OCI-LY7 (cell line): ENCODE measurements around the gene CYB5R3. TPM values are rescaled to one million over a fixed set of nuclear protein-coding genes. Genes with fewer than 3 reads are reported as not detected.

Source experiments
- BruUV-seq: library from RNA; stranded (reverse); fragments of 400-500 nt; replicated peaks from 2 replicates; lab custom pipeline; 2021; lab: Mats Ljungman, UMichigan
- CTCF ChIA-PET: fragments of 300-600 bp; sonication (Branson Sonifier 250); formaldehyde crosslinking; loops from one replicate; lab custom pipeline; 2022; ENCODE audit warnings: antibody characterized with exemption; ENCODE audit not compliant: unreplicated experiment; lab: Charles Lee
- POLR2A ChIA-PET: fragments of 300-600 bp; sonication (Branson Sonifier 250); formaldehyde crosslinking; loops from one replicate; lab custom pipeline; 2022; ENCODE audit warnings: antibody characterized with exemption; lab: Charles Lee
- DNase-seq: peaks from one replicate; pipeline ENCODE4 v3.0.0-alpha.2; 2015; ENCODE audit warnings: low spot score
- H2AFZ ChIP-seq: fragments of 200-600 bp; sonication (generic), shearing (Covaris generic); 2 replicates; pipeline ENCODE4 v1.6.1; 2014; ENCODE audit warnings: mild to moderate bottlenecking, antibody characterized with exemption, low read length, moderate library complexity
- H3K27ac ChIP-seq: fragments of 200-600 bp; sonication (generic); 2 replicates; pipeline ENCODE4 v1.5.1; 2014; ENCODE audit warnings: mixed run types, low read depth, mild to moderate bottlenecking, moderate library complexity, low read length, inconsistent platforms; ENCODE audit not compliant: poor library complexity, severe bottlenecking
- H3K36me3 ChIP-seq: fragments of 200-600 bp; sonication (generic); 2 replicates; pipeline ENCODE4 v1.6.1; 2014; ENCODE audit warnings: mild to moderate bottlenecking, antibody characterized with exemption, low read length, moderate library complexity, mixed read lengths; ENCODE audit not compliant: insufficient read depth
- H3K4me1 ChIP-seq: fragments of 200-600 bp; sonication (generic); 2 replicates; pipeline ENCODE4 v1.5.1; 2014; ENCODE audit warnings: mild to moderate bottlenecking, low read length; ENCODE audit not compliant: insufficient read depth, poor library complexity, severe bottlenecking
- H3K4me2 ChIP-seq: fragments of 200-600 bp; sonication (generic); 2 replicates; pipeline ENCODE4 v1.6.1; 2014; ENCODE audit warnings: mild to moderate bottlenecking, low read length
- H3K4me3 ChIP-seq: fragments of 200-600 bp; sonication (generic); 2 replicates; pipeline ENCODE4 v1.5.1; 2014; ENCODE audit warnings: mild to moderate bottlenecking, low read depth, low read length; ENCODE audit not compliant: poor library complexity, severe bottlenecking
- H3K79me2 ChIP-seq: fragments of 200-600 bp; sonication (generic); 2 replicates; pipeline ENCODE4 v1.6.1; 2016; ENCODE audit warnings: low read depth, mild to moderate bottlenecking, low read length, moderate library complexity, mixed read lengths; ENCODE audit not compliant: insufficient read depth
- H3K9me2 ChIP-seq: fragments of 200-600 bp; sonication (generic); 2 replicates; pipeline ENCODE4 v1.6.1; 2016; ENCODE audit warnings: mild to moderate bottlenecking, low read length, mixed read lengths; ENCODE audit not compliant: insufficient read depth
- H3K9me3 ChIP-seq: fragments of 200-600 bp; sonication (generic); 2 replicates; pipeline ENCODE4 v1.6.1; 2014; ENCODE audit warnings: mild to moderate bottlenecking, mixed run types, low read length, mixed read lengths
- H4K20me1 ChIP-seq: fragments of 200-600 bp; sonication (generic); 2 replicates; pipeline ENCODE4 v1.6.1; 2014; ENCODE audit warnings: mild to moderate bottlenecking, antibody characterized with exemption, low read length, moderate library complexity, mixed read lengths; ENCODE audit not compliant: insufficient read depth
- CTCF ChIP-seq: fragments of 200-600 bp; sonication (generic); conservative IDR thresholded peaks from 2 replicates; pipeline ENCODE4 v1.5.1; 2014; ENCODE audit warnings: mild to moderate bottlenecking, antibody characterized with exemption, low read length, moderate library complexity, mixed read lengths
- EZH2phosphoT487 ChIP-seq: fragments of 200-600 bp; sonication (generic); IDR thresholded peaks from 2 replicates; pipeline ENCODE4 v1.6.1; 2018; ENCODE audit warnings: low read depth, borderline replicate concordance, mild to moderate bottlenecking, mixed run types, antibody characterized with exemption, low read length, moderate library complexity, mixed read lengths
- intact Hi-C: fragments of 100-400 bp; cut with micrococcal nuclease; formaldehyde crosslinking; loops from one replicate; pipeline ENCODE4 v1.10.0; 2022; ENCODE audit not compliant: unreplicated experiment
- total RNA-seq, 2 experiments: library from RNA; depleted of rRNA in 1 of 2; stranded (reverse); fragments of >200 nt in 1 of 2; shearing (Covaris generic) in 1 of 2; gene quantifications; 2 replicates each; pipeline ENCODE4 v1.2.3, GENCODE V29; 2014 to 2022

Gene CYB5R3
- total RNA-seq, 2 experiments from 2014 or later = 38.0 to 68.9 TPM

GRCh38 chr22:42643634-42644421 is 5.4 kb downstream of the CYB5R3 start:
- peaks cover 28% of the 10 kb centered on the region for H3K4me1 ChIP-seq

GRCh38 chr22:42642806-42643633 is 6.2 kb downstream of the CYB5R3 start:
- intact Hi-C loops = no loop called here
- Histone ChIP-seq H3K36me3 (no peaks in the 10 kb centered on the region), H3K4me2 (no peak overlapping the region), H2AFZ (no peak overlapping the region), H3K9me3 (no peaks in the 10 kb centered on the region), H3K27ac (no peak overlapping the region), H3K9me2 (no peaks in the 10 kb centered on the region), H3K4me1 (peaks cover 23% of the 10 kb centered on the region), H3K4me3 (no peak overlapping the region), H4K20me1 (peaks cover 6% of the 10 kb centered on the region; the same call in 1 of the 2 replicates), H3K79me2 (peaks cover 21% of the 10 kb centered on the region; the same call in 1 of the 2 replicates)
- DNase-seq = no peak
- ChIA-PET CTCF (interaction anchor here (0.6 kb wide), 1 partner anchor 379 kb away, joined by 3 read pairs; no protein-coding TSS in a partner anchor), POLR2A (interaction anchor here (0.6 to 2.0 kb wide), 4 partner anchors 13 to 105 kb away, joined by 3 to 6 read pairs (median 4); no protein-coding TSS in a partner anchor)
- TF ChIP-seq EZH2phosphoT487 = no peak
- no peak for TF ChIP-seq CTCF
- BruUV-seq = no TSS peak

More at GRCh38 chr22:42643634-42644421, 5.4 kb downstream of the CYB5R3 start:
- no peaks in the 10 kb centered on the region for H3K36me3 ChIP-seq
- no TSS peak for BruUV-seq
- ChIA-PET CTCF (interaction anchor here (0.6 kb wide), 1 partner anchor 380 kb away, joined by 3 read pairs; no protein-coding TSS in a partner anchor), POLR2A (interaction anchor here (2.0 kb wide), 1 partner anchor 12 kb away, joined by 6 read pairs; no protein-coding TSS in a partner anchor)
- intact Hi-C loops = no loop called here
- no peaks in the 10 kb centered on the region for H3K9me3 ChIP-seq
- peaks cover 6% of the 10 kb centered on the region; the same call in 1 of the 2 replicates for H4K20me1 ChIP-seq
- H3K4me3 ChIP-seq = no peak overlapping the region
- H3K79me2 ChIP-seq = peaks cover 29% of the 10 kb centered on the region; the same call in 1 of the 2 replicates
- no peak for DNase-seq
- no peak overlapping the region for H2AFZ ChIP-seq
- TF ChIP-seq EZH2phosphoT487 (no peak), CTCF (no peak)
- H3K4me2 ChIP-seq = no peak overlapping the region
- H3K27ac ChIP-seq = no peak overlapping the region
- no peaks in the 10 kb centered on the region for H3K9me2 ChIP-seq
